Endothelial cell of umbilical vein (primary cell): ENCODE data around the gene ZBP1. TPM values are rescaled to one million over a fixed set of nuclear protein-coding genes. Genes with fewer than 3 reads are reported as not detected.

Source experiments
- BruUV-seq: library from RNA; stranded (reverse); fragments of 400-500 nt; replicated peaks from 2 replicates; lab custom pipeline; 2021; lab: Mats Ljungman, UMichigan
- CTCF ChIA-PET: fragments of 300-600, 350-600 bp; sonication (Branson Sonifier 250); formaldehyde crosslinking; loops from one replicate; lab custom pipeline; 2021; ENCODE audit warnings: antibody characterized with exemption, inconsistent platforms; lab: Charles Lee
- POLR2A ChIA-PET: fragments of 300-600, 350-600 bp; sonication (Branson Sonifier 250); formaldehyde crosslinking; loops from one replicate; lab custom pipeline; 2021; ENCODE audit warnings: antibody characterized with exemption, inconsistent platforms; lab: Charles Lee
- DNase-seq: peaks from one replicate; pipeline ENCODE4 v3.0.0-alpha.2; 2011; ENCODE audit warnings: low read depth, low spot score
- FAIRE-seq: peaks from 2 replicates; lab custom pipeline; 2011; peaks lifted over from hg19 to GRCh38; lab: Jason Lieb, UNC
- H2AFZ ChIP-seq: 2 replicates; pipeline ENCODE4 v1.6.0; 2012; ENCODE audit warnings: low read depth, low read length, control low read depth, inconsistent platforms
- H3K27ac ChIP-seq: 2 replicates; pipeline ENCODE4 v1.5.1; 2011; ENCODE audit warnings: low read depth, mild to moderate bottlenecking, control low read depth, low read length, moderate library complexity; ENCODE audit not compliant: insufficient read depth
- H3K27me3 ChIP-seq, 2 experiments: 2 replicates each; pipeline versions ENCODE4 v1.6.0 to v1.6.1; 2011; ENCODE audit warnings: low read length in 2 of 2, mixed read lengths in 1 of 2; ENCODE audit not compliant: control insufficient read depth in 2 of 2, insufficient read depth in 2 of 2
- H3K36me3 ChIP-seq, 2 experiments: 2 replicates in 1 of 2; 3 replicates in 1 of 2; pipeline ENCODE4 v1.5.1; 2011; ENCODE audit warnings: low read length in 2 of 2, mild to moderate bottlenecking in 1 of 2, moderate library complexity in 1 of 2; ENCODE audit not compliant: control insufficient read depth in 2 of 2, insufficient read depth in 2 of 2; ENCODE audit errors: extremely low read depth in 1 of 2
- H3K4me1 ChIP-seq: 3 replicates; pipeline ENCODE4 v1.5.1; 2011; ENCODE audit warnings: mild to moderate bottlenecking, low read length; ENCODE audit not compliant: control insufficient read depth, insufficient read depth; ENCODE audit errors: extremely low read depth
- H3K4me2 ChIP-seq: 2 replicates; pipeline ENCODE4 v1.6.1; 2011; ENCODE audit warnings: low read length, control low read depth, mixed read lengths; ENCODE audit not compliant: insufficient read depth
- H3K4me3 ChIP-seq, 3 experiments: fragments of 200-600 bp in 1 of 3; sonication (generic), shearing (Covaris generic) in 1 of 3; replicated peaks in 1 of 3; 2 replicates each; pipeline ENCODE4 v1.5.1; 2011 to 2016; ENCODE audit warnings: control low read depth in 3 of 3, low read length in 3 of 3, mild to moderate bottlenecking in 2 of 3, inconsistent platforms in 1 of 3, low read depth in 1 of 3, moderate library complexity in 1 of 3; ENCODE audit not compliant: insufficient read depth in 1 of 3
- H3K79me2 ChIP-seq: 2 replicates; pipeline ENCODE4 v1.6.0; 2012; ENCODE audit warnings: low read length, inconsistent platforms; ENCODE audit not compliant: control insufficient read depth, insufficient read depth
- H3K9ac ChIP-seq: replicated peaks from 2 replicates; pipeline ENCODE3; 2011; ENCODE audit warnings: low read length, control low read depth; ENCODE audit not compliant: insufficient read depth; ENCODE audit errors: extremely low read depth
- H3K9me1 ChIP-seq: replicated peaks from 3 replicates; pipeline ENCODE4 v1.6.0; 2011; ENCODE audit warnings: mild to moderate bottlenecking, low read length; ENCODE audit not compliant: control insufficient read depth, insufficient read depth; ENCODE audit errors: extremely low read depth
- H3K9me3 ChIP-seq: replicated peaks from 2 replicates; pipeline ENCODE4 v1.5.1; 2012; ENCODE audit warnings: low read length, inconsistent platforms; ENCODE audit not compliant: control insufficient read depth, insufficient read depth
- H4K20me1 ChIP-seq: replicated peaks from 2 replicates; pipeline ENCODE3; 2011; ENCODE audit warnings: mild to moderate bottlenecking, low read length; ENCODE audit not compliant: control insufficient read depth, insufficient read depth; ENCODE audit errors: extremely low read depth
- EZH2 ChIP-seq: IDR thresholded peaks from 2 replicates; pipeline ENCODE4 v1.6.1; 2012; ENCODE audit warnings: borderline replicate concordance, low read depth, mild to moderate bottlenecking, moderate library complexity, low read length, inconsistent platforms; ENCODE audit not compliant: severe bottlenecking
- FOS ChIP-seq: IDR thresholded peaks from 2 replicates; pipeline ENCODE4 v1.6.1; 2011; ENCODE audit warnings: mild to moderate bottlenecking, low read length, moderate library complexity, borderline replicate concordance; ENCODE audit not compliant: insufficient read depth
- GATA2 ChIP-seq: IDR thresholded peaks from 2 replicates; pipeline ENCODE4 v1.7.0; 2011; ENCODE audit warnings: low read depth, mild to moderate bottlenecking, moderate library complexity, mixed read lengths, low read length; ENCODE audit not compliant: insufficient read length, insufficient read depth
- JUN ChIP-seq: IDR thresholded peaks from 2 replicates; pipeline ENCODE4 v1.6.1; 2011; ENCODE audit warnings: borderline replicate concordance, low read depth; ENCODE audit not compliant: insufficient read length, insufficient read depth
- MYC ChIP-seq: IDR thresholded peaks from one replicate; pipeline ENCODE4 v1.6.1; 2011; ENCODE audit warnings: mild to moderate bottlenecking, low read depth, low read length
- POLR2A ChIP-seq: IDR thresholded peaks from 2 replicates; pipeline ENCODE4 v1.6.1; 2012; ENCODE audit warnings: low read depth, mild to moderate bottlenecking, control low read depth, low read length
- POLR2AphosphoS5 ChIP-seq: IDR thresholded peaks from 2 replicates; pipeline ENCODE4 v1.6.1; 2012; ENCODE audit warnings: low read depth, mild to moderate bottlenecking, control low read depth, low read length, moderate library complexity; ENCODE audit not compliant: insufficient read depth
- dilution Hi-C: fragments of 300-500 bp; cut with MboI; formaldehyde crosslinking; loops from one replicate; pipeline ENCODE4 v1.15.0; 2019; ENCODE audit warnings: low sequenced_read_pairs; ENCODE audit not compliant: extremely low pct_ligation_motif_present
- intact Hi-C: fragments of 100-400 bp; cut with micrococcal nuclease; formaldehyde crosslinking; loops from one replicate; pipeline ENCODE4 v1.10.0; 2022
- polyA plus RNA-seq, 4 experiments: library from polyadenylated mRNA; depleted of rRNA in 3 of 4; stranded (reverse) in 3 of 4; unstranded in 1 of 4; fragments of >200 nt; gene quantifications; 2 replicates each; pipeline versions ENCODE4 v1.2.1 to v1.2.3, GENCODE V29; 2011 to 2012; ENCODE audit warnings: missing spikeins in 1 of 4
- total RNA-seq: library from RNA; stranded (reverse); gene quantifications from 2 replicates; pipeline ENCODE4 v1.2.3, GENCODE V29; 2021
- TF ChIP-seq, protein P1 (sequence below), 2 donors: IDR thresholded peaks; 1 replicate in 1 of 2; 2 replicates in 1 of 2; pipeline ENCODE4 v1.5.1; 2011; ENCODE audit warnings: low read length in 2 of 2, mild to moderate bottlenecking in 2 of 2, moderate library complexity in 2 of 2, control low read depth in 1 of 2, inconsistent platforms in 1 of 2, low read depth in 1 of 2; ENCODE audit not compliant: insufficient read depth in 1 of 2; ENCODE audit errors: extremely low read depth in 1 of 2
- TF ChIP-seq, protein P2 (sequence below): IDR thresholded peaks from 2 replicates; pipeline ENCODE4 v1.6.1; 2011; ENCODE audit not compliant: insufficient read depth, insufficient read length

The ZBP1 gene
- total and polyA plus RNA-seq, 2 donors (not counting 3 experiments of a cell fraction or from before 2014, with no cell fraction given): not detected

DNA sequence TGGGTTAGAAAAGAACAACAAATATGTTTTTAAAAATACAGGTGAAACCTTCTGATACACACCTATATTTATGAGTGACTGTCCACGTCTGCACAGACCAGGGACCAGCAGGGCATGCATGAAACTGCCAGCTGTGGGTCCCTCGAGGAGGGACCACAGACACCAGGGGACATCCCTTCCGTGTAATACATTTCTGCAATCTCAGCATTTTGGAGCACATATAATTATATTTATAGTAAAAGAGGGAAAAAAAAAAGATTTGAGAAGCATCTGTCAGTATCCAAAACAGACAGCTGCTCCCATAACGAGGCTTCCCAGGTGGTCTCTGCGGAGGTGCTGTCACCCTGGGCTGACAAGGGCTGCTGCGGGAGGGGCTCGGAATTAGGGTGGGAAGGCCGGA lies 49.4 kb upstream of the ZBP1 start:
- POLR2A ChIA-PET: no interaction called here
- dilution Hi-C loops: no loop called here
- DNase-seq: no peak
- Histone ChIP-seq H3K79me2 (peaks cover 50% of the 10 kb centered on the region), H3K9me1 (no peaks in the 10 kb centered on the region), H3K27me3 (no peaks in the 10 kb centered on the region), H4K20me1 (no peaks in the 10 kb centered on the region), H2AFZ (no peak overlapping the region), H3K4me3 (no peak overlapping the region), H3K9me3 (no peaks in the 10 kb centered on the region), H3K9ac (no peak overlapping the region), H3K4me2 (no peak overlapping the region), H3K4me1 (peaks cover 7% of the 10 kb centered on the region), H3K36me3 (no peaks in the 10 kb centered on the region), H3K27ac (no peak overlapping the region)
- intact Hi-C loops: no loop called here
- CTCF ChIA-PET: no interaction called here
- FAIRE-seq: no peak
- BruUV-seq: no TSS peak
- TF ChIP-seq, protein P1, sequence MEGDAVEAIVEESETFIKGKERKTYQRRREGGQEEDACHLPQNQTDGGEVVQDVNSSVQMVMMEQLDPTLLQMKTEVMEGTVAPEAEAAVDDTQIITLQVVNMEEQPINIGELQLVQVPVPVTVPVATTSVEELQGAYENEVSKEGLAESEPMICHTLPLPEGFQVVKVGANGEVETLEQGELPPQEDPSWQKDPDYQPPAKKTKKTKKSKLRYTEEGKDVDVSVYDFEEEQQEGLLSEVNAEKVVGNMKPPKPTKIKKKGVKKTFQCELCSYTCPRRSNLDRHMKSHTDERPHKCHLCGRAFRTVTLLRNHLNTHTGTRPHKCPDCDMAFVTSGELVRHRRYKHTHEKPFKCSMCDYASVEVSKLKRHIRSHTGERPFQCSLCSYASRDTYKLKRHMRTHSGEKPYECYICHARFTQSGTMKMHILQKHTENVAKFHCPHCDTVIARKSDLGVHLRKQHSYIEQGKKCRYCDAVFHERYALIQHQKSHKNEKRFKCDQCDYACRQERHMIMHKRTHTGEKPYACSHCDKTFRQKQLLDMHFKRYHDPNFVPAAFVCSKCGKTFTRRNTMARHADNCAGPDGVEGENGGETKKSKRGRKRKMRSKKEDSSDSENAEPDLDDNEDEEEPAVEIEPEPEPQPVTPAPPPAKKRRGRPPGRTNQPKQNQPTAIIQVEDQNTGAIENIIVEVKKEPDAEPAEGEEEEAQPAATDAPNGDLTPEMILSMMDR (IDR thresholded peaks at IDR 0.05; ENCODE audit: extremely low read depth in 1 of 2, insufficient read depth in 1 of 2, low read depth in 1 of 2, low read length in 2 of 2): no peak
- no peak for TF ChIP-seq MYC

DNA sequence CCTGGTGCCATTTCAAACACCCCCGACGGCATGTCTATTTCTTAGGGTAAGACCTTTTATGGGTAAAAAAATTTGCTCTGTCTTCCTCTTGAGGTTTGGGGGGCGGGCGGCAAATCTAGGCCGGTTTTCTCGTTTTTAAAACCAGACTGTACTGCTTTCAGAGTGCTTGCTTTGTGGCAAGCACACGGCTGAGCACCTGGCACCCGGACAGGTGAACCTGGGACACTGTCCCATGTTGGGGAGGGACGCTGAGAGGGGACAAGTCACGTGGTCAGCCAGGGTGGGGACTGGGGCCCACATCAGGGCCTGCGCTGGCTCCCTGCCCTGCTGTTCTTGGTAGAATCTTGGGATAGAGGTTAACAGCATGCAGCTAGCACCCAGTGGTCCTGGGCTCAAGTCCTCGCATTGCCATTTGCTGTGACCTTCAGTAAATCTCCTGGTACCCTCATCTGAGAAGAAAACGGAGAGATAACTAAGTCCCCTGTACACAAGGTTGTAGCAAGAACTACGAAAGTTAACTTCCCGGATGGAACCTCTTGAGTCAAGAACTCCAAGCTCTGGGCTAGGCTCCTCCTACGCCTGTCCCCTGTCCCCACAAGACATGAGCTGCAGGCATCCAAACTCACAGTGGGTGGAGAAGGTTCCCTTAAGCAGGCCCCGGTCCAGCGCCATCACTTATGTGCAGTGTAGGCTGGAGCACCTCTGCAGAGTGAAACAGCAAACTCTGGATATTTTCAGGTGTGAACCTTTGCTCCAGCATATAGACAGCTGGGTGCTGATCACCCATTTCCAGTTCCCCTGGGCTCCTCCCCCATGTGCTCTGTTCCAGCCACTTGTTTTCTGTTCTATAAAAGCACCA lies 47.9 kb upstream of the ZBP1 start:
- Histone ChIP-seq H3K4me2 (no peak overlapping the region), H3K9me1 (no peaks in the 10 kb centered on the region), H4K20me1 (no peaks in the 10 kb centered on the region), H3K4me1 (peaks cover 7% of the 10 kb centered on the region), H3K27me3 (no peaks in the 10 kb centered on the region), H3K4me3 (no peak overlapping the region), H3K27ac (no peak overlapping the region), H2AFZ (no peak overlapping the region), H3K9me3 (no peaks in the 10 kb centered on the region), H3K79me2 (peaks cover 40% of the 10 kb centered on the region), H3K36me3 (no peaks in the 10 kb centered on the region), H3K9ac (no peak overlapping the region)
- FAIRE-seq (no peak), DNase-seq (no peak)
- POLR2A ChIA-PET: no interaction called here
- TF ChIP-seq, protein P1 (IDR thresholded peaks at IDR 0.05; ENCODE audit: extremely low read depth in 1 of 2, insufficient read depth in 1 of 2, low read depth in 1 of 2, low read length in 2 of 2): no peak
- TF ChIP-seq JUN (no peak), FOS (no peak), POLR2A (no peak), MYC (no peak), GATA2 (no peak), EZH2 (no peak), POLR2AphosphoS5 (no peak)
- TF ChIP-seq, protein P2, sequence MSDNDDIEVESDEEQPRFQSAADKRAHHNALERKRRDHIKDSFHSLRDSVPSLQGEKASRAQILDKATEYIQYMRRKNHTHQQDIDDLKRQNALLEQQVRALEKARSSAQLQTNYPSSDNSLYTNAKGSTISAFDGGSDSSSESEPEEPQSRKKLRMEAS: no peak
- CTCF ChIA-PET: interaction anchor here (1.0 to 1.3 kb wide), 2 partner anchors 42 to 419 kb away, joined by 3 to 6 read pairs; partner anchors contain the start of gene PMEPA1
- dilution Hi-C loops (no loop called here), intact Hi-C loops (no loop called here)
- BruUV-seq: no TSS peak
